ENCODE results near the gene APOL3.
"Not testable (repeated sequence)": the region's sequence is repeated elsewhere in the genome, so short reads cannot be mapped to it uniquely, and the experiment has no call there.

Gene APOL3, protein sequence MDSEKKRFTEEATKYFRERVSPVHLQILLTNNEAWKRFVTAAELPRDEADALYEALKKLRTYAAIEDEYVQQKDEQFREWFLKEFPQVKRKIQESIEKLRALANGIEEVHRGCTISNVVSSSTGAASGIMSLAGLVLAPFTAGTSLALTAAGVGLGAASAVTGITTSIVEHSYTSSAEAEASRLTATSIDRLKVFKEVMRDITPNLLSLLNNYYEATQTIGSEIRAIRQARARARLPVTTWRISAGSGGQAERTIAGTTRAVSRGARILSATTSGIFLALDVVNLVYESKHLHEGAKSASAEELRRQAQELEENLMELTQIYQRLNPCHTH

DNA sequence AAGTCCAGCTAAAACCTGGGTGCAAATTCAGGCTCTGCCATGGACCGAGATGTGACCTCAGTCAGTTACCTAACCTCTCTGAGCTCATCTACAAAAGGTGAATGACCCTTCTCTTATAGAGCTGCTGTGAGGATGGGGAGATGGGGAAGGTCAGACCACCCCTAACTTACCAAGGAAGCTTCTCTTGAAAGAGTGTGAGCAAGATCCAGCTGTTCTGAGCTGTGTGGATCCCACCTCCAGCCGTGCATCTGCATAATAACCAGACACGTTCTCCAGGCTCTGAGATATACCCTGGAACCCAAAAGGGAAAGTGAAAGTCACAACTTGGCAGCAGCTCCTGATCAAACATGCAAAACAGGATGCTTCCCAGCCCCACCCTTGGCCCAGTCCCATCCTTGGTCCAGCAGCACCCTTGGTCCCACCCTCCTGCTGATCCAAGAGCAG lies at the start of gene APOL3:
APOL3 (minus strand) TSS at position 257 of the 444 bp plus-strand sequence. CDS start 11,700 bp downstream, outside the sequence.
- H3K4me3 ChIP-seq (ENCODE audit: low read length), result no peak within 1 kb of the TSS
- DNase-seq (ENCODE audit: low read depth), result peak; percentile 41
- TF ChIP-seq, protein P1, sequence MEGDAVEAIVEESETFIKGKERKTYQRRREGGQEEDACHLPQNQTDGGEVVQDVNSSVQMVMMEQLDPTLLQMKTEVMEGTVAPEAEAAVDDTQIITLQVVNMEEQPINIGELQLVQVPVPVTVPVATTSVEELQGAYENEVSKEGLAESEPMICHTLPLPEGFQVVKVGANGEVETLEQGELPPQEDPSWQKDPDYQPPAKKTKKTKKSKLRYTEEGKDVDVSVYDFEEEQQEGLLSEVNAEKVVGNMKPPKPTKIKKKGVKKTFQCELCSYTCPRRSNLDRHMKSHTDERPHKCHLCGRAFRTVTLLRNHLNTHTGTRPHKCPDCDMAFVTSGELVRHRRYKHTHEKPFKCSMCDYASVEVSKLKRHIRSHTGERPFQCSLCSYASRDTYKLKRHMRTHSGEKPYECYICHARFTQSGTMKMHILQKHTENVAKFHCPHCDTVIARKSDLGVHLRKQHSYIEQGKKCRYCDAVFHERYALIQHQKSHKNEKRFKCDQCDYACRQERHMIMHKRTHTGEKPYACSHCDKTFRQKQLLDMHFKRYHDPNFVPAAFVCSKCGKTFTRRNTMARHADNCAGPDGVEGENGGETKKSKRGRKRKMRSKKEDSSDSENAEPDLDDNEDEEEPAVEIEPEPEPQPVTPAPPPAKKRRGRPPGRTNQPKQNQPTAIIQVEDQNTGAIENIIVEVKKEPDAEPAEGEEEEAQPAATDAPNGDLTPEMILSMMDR (IDR thresholded peaks at IDR 0.05; ENCODE audit: insufficient read depth, low read depth, low read length, missing control alignments), result no peak

DNA sequence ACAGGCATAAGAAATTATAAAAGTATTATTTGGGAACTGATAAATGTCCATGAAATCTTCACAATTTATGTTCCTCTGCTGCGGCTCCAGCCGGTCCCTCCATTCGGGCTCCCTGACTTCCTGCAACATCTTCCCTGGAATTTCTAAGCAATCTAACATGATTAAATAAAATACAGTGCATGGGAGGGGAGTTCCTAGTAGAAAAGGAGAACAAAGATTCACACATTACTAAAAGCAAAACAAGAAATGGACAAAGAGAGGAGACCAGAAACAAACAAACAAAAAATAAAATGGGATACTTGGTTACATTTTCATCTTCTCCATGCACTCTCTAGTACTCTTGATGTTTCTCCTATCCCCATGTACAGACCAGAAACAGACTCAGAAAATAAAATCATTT lies 49.7 kb upstream of the APOL3 start:
- no peak overlapping the region for H3K4me3 ChIP-seq (ENCODE audit: low read length)
- no peak for DNase-seq (ENCODE audit: low read depth)
- TF ChIP-seq, protein P1 (IDR thresholded peaks at IDR 0.05; ENCODE audit: insufficient read depth, low read depth, low read length, missing control alignments), result no peak

DNA sequence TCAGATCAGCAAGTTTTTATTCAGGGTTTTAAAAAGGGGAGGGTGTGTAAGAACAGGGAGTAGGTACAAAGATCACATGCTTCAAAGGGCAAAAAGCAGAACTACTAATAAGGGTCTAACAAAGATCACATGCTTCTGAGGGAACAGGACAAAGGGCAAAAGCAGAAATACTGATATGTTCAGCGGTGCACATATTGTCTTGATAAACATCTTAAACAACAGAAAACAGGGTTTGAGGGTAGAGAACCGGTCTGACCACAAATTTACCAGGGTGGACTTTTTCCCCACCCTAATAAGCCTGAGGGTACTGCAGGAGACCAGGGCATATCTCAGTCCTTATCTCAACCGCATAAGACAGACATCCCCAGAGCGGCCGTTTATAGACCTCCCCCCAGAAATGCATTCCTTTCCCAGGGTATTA lies 48.9 kb upstream of the APOL3 start:
- DNase-seq (ENCODE audit: low read depth), result not testable (repeated sequence)

DNA sequence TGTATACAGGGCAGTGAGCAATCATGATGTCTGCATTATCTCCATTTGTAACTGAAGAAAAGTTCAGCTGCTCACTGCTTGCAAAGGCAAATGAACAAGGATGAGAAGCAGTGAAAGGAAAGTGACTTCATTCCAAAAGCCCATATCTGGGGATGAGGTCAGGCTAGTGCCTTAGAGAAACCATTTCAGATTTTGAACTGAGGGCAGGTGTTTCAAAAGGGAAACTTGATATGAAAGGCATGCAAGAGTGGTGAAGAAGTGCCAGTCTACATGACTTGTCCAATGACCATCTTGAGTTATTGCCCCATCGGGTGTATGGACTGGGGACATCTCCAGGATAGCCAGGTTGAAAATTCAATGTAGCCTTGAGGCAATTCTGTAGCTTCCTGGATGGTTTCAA lies 48.4 kb upstream of the APOL3 start:
- TF ChIP-seq, protein P1 (IDR thresholded peaks at IDR 0.05; ENCODE audit: insufficient read depth, low read depth, low read length, missing control alignments), result no peak
- no peak overlapping the region for H3K4me3 ChIP-seq (ENCODE audit: low read length)
- DNase-seq (ENCODE audit: low read depth), result no peak

More for the DNA sequence above, 48.9 kb upstream of the APOL3 start:
- H3K4me3 ChIP-seq (ENCODE audit: low read length), result not testable (repeated sequence)

DNA sequence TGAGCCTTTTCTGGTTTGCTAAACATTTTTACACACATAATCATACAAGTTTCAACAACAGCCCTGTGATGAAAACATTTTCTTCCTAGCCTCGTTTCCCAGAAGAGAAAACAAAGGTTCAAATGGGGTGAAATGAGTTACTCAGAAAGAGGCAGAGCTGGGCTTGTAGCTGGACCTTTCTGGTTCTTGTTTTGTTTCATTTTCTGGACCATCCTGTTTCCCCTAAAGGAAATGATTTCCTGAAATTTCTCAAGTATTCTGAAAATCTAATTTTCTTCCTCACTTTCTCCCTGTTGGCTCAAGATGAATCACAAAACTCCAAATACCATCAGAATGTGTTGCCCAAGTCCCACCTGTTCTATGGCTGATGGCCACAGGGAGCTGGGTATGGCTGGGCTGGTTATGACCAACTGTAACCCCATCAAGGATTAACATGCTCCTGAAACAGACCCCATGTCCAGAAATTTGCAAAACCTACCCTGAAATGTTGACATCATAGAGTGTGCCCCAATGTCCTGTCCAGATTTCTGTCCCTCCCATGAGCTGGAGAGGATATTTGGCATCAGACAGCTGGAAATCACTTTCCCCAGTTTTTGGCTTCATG lies 47.7 kb upstream of the APOL3 start:
- H3K4me3 ChIP-seq (ENCODE audit: low read length), result no peak overlapping the region
- DNase-seq (ENCODE audit: low read depth), result peak; percentile 30
- TF ChIP-seq, protein P1 (IDR thresholded peaks at IDR 0.05; ENCODE audit: insufficient read depth, low read depth, low read length, missing control alignments), result no peak

DNA sequence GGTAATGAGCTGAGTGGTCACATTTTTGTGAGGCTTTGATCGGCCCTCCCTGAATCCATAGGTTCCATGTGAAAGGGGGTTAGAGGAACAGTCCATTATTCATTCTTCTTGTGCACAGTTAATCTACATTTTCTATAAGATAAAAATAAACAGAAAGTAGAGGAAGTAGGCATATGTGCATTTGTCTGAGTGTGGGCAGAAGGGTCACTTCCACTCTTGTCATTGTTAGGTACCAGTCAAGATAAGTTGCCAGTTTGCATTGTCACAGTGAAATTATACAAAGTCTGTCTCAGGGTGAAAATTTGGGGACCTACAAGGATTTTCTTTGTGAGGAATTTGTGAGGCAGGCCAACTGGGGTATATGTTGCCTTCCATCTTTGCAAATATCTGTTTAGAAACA lies 45.7 kb upstream of the APOL3 start:
- TF ChIP-seq, protein P1 (IDR thresholded peaks at IDR 0.05; ENCODE audit: insufficient read depth, low read depth, low read length, missing control alignments), result no peak
- DNase-seq (ENCODE audit: low read depth), result no peak

DNA sequence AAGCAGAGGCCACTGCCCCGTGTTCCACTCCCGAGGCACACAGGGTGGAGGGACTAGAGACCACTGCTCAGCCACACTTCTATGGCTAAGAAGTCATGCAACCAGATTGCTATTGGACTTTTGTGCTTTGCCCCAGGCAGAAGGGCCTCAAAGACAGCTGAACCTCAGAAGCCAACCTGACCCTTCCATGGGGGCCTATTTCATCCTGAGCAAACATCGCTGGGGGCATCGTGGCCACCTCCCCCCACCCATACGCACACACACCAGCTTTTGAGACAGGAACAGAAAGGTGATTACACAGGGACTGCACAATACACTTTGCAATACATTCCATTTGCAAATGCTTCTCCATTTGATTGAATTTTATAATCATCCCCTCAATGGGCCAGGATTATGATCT lies 45.0 kb upstream of the APOL3 start:
- not testable (repeated sequence) for DNase-seq (ENCODE audit: low read depth); H3K4me3 ChIP-seq (ENCODE audit: low read length)

More for the DNA sequence above, 45.7 kb upstream of the APOL3 start:
- no peak overlapping the region for H3K4me3 ChIP-seq (ENCODE audit: low read length)

DNA sequence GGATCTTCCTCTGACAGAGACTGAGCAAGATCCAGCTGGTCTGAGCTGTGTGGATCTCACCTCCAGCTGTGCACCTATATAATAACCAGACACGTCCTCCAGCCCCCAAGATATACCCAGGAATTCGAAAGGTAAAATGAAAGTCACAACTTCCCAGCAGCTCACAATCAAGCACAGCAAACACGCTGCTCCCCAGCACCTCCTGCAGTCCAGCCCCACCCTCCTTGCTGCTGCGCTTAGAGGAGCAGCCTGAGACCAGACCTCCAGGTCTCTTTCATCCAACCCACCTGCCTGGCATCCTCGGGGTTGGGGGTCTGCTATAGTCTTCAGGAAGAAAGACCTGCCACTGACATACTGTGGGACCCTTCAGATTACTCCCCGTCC lies 44.1 kb upstream of the APOL3 start:
- TF ChIP-seq, protein P1 (IDR thresholded peaks at IDR 0.05; ENCODE audit: insufficient read depth, low read depth, low read length, missing control alignments), result no peak
- no peak overlapping the region for H3K4me3 ChIP-seq (ENCODE audit: low read length)

More for the DNA sequence above, 44.1 kb upstream of the APOL3 start:
- no peak for DNase-seq (ENCODE audit: low read depth)
